ENCODE data around the gene LONRF2. TPM values are rescaled to one million over a fixed set of nuclear protein-coding genes. Genes with fewer than 3 reads are reported as not detected.

The LONRF2 gene
- total and polyA plus RNA-seq, 2 of the 13 experiments (the other 11 are each of a cell fraction or from before 2014, with no cell fraction given) = not detected

DNA sequence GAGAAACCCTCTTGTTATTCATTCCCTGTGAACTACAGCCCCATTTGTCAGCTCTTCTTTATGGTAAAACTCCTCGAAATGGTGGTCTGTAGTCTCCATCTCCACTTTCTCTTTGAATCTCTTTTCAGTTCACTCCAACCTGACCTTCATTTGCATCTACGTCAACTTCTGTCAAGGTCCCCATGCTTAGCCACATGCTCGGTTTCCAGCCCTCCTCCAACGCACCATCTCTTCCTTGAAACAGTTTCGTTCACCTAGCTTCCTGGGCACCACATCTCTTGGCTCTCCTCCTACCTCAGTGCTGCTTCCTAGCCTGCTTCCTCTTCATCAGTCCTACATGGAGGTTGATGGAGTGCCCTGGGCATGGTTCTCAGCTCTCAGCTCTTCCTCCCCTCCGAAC lies 98.8 kb downstream of the LONRF2 start (continued):
- TF ChIP-seq, protein P1, sequence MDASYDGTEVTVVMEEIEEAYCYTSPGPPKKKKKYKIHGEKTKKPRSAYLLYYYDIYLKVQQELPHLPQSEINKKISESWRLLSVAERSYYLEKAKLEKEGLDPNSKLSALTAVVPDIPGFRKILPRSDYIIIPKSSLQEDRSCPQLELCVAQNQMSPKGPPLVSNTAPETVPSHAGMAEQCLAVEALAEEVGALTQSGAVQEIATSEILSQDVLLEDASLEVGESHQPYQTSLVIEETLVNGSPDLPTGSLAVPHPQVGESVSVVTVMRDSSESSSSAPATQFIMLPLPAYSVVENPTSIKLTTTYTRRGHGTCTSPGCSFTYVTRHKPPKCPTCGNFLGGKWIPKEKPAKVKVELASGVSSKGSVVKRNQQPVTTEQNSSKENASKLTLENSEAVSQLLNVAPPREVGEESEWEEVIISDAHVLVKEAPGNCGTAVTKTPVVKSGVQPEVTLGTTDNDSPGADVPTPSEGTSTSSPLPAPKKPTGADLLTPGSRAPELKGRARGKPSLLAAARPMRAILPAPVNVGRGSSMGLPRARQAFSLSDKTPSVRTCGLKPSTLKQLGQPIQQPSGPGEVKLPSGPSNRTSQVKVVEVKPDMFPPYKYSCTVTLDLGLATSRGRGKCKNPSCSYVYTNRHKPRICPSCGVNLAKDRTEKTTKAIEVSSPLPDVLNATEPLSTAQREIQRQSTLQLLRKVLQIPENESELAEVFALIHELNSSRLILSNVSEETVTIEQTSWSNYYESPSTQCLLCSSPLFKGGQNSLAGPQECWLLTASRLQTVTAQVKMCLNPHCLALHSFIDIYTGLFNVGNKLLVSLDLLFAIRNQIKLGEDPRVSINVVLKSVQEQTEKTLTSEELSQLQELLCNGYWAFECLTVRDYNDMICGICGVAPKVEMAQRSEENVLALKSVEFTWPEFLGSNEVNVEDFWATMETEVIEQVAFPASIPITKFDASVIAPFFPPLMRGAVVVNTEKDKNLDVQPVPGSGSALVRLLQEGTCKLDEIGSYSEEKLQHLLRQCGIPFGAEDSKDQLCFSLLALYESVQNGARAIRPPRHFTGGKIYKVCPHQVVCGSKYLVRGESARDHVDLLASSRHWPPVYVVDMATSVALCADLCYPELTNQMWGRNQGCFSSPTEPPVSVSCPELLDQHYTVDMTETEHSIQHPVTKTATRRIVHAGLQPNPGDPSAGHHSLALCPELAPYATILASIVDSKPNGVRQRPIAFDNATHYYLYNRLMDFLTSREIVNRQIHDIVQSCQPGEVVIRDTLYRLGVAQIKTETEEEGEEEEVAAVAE (CRISPR knock-in tag; IDR thresholded peaks at IDR 0.05; ENCODE audit: borderline replicate concordance) = no peak
- TF ChIP-seq ZNF317 (CRISPR knock-in tag; IDR thresholded peaks at IDR 0.05) (no peak), ERF (CRISPR knock-in tag; IDR thresholded peaks at IDR 0.05) (no peak)

Small RNAs within 50 kb of the gene (small RNA-seq; reads per million reads assigned to genes)
- gene AC012493.2 (ENCODE audit: insufficient read depth in 2 of 3, insufficient read length in 3 of 3, low read depth in 2 of 3, low replicate concordance in 1 of 3) = 0 reads per million in 3 experiments

Other genes with a start within 250 kb of the LONRF2 start
- gene AFF3, start 179.9 kb downstream of the LONRF2 start, total RNA-seq (2016; rRNA removed; fragmentation: Illumina TruSeq; extraction: Trizol) = not detected in 2 replicates
- not detected in 2 replicates for gene AFF3, start 179.9 kb downstream of the LONRF2 start, polyA plus RNA-seq (2011; rRNA removed)
- 8.5 and 14.2 TPM in 2 replicates for gene CHST10, start 95.2 kb upstream of the LONRF2 start, total RNA-seq (2016; rRNA removed; fragmentation: Illumina TruSeq; extraction: Trizol)
- gene CHST10, start 95.2 kb upstream of the LONRF2 start, polyA plus RNA-seq (2011; rRNA removed) = 10.5 and 11.5 TPM in 2 replicates
- gene NMS, start 148.0 kb upstream of the LONRF2 start, total RNA-seq (2016; rRNA removed; fragmentation: Illumina TruSeq; extraction: Trizol) = not detected in 2 replicates
- not detected in 2 replicates for gene NMS, start 148.0 kb upstream of the LONRF2 start, polyA plus RNA-seq (2011; rRNA removed)
- 24.4 and 36.9 TPM in 2 replicates for gene PDCL3, start 240.5 kb upstream of the LONRF2 start, total RNA-seq (2016; rRNA removed; fragmentation: Illumina TruSeq; extraction: Trizol)
- gene PDCL3, start 240.5 kb upstream of the LONRF2 start, polyA plus RNA-seq (2011; rRNA removed) = 14.4 TPM in 2 replicates